Hematopoietic multipotent progenitor cell (in vitro differentiated cells): ENCODE results near the gene GPX2. TPM values are rescaled to one million over a fixed set of nuclear protein-coding genes. Genes with fewer than 3 reads are reported as not detected.

ENCODE experiments used
- DNase-seq, 3 donors: peaks; one replicate each; pipeline ENCODE4 v3.0.0-alpha.2; 2011 to 2015; ENCODE audit warnings: low read depth in 2 of 3, low spot score in 2 of 3
- total RNA-seq: library from RNA; depleted of rRNA; stranded (reverse); fragments of >200 nt; gene quantifications from one replicate; pipeline ENCODE4 v1.2.3, GENCODE V29; 2012

GPX2 gene
- total RNA-seq, 1 donor, result 0.27 TPM

DNA sequence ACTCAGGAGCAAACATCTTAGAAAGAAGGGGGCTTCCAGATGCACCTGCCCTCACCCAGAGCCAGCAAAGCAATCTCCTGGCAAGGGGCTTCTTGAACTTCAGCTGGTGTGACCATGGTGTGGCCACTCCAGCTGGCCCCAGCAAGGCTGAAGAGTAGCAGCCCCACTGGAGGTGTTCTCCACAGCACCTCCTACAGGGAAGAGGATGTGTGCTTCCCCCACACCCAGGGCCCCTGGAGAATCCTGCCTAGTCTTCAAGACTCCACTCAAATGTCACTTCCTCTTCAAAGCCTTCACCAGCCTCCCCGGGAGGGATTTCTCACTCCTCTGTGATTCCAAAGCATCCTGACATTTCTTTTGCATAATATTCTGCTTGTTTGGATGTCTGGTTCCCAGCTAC, 21.1 kb upstream of the GPX2 start:
- DNase-seq, result no peak

DNA sequence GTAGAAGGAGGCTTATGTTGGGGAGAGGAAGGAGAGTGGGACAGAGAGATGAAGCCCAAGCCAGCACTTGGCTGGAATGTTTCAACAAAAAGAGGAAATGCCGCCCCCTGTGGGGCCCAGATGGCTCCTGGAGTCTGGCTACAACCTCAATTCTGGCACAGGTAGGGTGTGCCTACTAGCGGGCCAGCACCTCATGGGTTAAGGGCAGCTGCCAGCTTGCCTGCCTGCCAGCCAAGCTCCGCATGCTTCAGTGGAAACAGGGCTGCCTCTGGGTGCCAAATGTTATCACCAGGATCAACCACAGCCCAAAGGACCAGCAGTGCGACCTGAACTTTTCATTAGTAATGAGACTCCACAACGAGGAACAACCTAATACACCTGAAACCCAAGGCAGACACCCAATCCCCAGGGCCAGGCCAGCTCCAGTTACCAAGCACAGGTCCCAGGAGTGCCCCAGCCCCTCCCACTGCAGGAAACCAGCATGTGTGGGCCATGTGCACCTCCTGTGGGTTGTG, 18.3 kb upstream of the GPX2 start:
- DNase-seq, result peak in 1 of 3 donors; percentile 7

DNA sequence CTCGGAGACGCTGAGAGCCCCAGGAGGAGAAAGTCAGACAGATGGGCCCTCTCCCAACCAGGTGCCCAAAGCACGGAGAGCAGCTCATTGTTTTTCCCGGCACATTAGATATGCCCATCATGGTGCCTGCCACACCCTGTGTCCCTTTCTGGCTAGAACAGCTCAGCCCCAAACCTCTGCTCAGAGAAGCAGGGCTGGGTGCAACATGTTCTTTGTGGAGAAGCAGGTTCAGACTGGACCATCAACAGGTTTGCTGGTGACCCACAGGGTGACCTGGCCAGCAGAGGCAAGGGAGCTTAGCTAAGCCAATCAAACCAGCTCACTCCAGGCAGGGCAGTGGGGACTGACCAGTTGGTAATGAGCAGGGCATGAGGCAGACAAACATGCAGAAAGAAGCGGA, 16.2 kb upstream of the GPX2 start:
- DNase-seq, result no peak

DNA sequence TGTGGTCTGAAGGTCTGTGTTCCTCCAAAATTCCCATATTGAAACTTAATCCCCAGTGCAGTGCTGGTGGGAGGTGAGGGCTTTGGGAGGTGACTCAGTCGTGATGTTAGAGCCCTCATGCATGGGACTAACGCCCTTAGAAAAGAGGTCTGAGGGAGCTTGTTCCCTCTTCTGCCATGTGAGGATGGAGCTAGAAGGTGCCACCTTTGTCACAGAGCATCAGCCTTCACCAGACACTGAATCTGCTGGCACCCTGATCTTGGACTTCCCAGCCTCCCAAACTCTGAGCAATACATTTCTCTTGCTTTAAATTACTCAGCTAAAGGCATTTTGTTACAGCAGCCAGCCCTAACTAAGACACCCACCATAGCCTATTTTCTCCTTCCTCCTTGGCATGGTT, 15.7 kb upstream of the GPX2 start:
- DNase-seq, result no peak

DNA sequence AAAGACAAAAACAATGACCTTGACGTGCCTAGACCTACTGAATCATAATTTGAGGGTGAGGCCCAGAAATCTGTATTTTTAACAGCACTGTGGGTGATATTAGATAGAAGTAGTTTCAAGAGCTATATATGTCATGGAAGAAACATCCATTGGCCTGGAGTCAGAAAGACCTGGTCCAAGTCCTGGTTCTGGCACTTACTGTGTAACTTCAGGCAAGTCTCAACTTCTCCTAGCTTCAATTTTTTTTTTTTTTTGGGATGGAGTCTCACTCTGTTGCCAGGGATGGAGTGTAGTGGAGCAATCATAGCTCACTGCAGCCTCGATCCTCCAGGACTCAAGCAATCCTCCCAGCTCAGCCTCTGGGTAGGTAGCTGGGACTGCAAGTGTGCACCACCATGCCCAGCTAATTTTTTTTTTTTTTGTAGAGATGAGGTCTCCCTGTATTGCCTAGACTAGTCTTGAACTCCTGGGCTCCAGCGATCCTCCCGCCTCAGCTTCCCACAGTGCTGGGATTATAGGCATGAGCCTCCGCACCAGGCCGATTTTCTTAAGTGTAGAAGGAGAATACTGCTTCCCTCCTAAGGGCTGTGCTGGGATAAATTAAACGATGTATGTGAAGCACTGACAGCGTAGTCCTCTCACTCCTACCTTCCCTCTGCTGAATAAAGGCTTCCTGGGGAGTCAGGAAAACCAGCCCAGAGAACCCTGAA, 14.3 kb upstream of the GPX2 start:
- no peak for DNase-seq

DNA sequence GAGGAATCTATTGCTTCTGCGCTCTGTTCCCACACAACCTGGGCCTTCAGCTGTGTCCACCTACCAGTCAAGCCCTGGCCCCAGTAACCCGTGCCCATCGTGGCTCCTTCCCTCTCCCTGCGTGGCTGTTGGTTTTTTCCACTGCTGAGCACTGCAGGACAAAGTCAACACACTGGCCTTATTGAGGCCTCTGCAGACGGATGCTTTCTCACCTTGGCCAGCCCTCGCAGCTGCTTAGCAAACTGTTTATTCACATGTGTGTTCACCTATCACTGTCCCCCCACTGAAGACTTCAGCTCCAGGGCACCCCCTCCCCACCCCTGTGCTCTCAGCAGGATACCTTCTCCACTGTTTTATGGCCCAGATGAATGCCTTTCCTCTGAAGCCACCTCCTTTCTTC, 12.8 kb upstream of the GPX2 start:
- DNase-seq, result no peak

DNA sequence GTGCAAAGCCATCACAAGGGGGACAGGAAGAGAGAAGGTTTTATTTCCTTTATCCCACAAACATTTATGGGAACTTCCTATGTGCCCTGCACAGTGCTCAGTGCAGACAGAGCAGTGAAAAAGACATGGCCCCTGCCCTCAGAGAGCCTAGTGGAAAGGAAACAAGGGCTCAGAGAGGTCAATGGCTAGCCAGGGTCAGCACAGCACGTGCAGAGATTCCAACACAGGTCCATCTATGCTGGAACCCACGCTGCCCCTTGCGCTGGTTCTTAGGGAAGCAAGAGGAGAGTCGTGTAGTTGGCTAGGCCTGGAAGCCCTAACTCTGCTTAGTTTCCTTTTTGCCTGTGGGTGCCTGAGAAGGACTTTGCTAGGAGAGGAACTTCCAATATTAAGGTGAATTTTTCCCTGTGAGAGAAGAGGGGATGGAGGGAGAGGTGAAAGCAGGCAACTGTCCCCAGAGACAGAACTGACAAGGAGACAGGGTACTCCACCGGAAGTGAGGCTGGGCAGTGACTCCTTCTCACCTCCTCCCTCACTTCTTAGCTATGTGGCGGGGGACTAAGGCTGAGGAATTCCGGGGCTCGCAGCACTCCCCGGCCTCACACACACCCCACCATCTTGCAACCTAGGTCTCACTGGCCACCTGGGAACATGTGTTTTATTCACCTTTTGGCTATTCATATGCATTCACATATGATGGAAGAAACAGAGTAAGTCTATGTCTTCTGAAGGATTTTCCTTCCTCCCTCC, 12.1 kb upstream of the GPX2 start:
- no peak for DNase-seq

DNA sequence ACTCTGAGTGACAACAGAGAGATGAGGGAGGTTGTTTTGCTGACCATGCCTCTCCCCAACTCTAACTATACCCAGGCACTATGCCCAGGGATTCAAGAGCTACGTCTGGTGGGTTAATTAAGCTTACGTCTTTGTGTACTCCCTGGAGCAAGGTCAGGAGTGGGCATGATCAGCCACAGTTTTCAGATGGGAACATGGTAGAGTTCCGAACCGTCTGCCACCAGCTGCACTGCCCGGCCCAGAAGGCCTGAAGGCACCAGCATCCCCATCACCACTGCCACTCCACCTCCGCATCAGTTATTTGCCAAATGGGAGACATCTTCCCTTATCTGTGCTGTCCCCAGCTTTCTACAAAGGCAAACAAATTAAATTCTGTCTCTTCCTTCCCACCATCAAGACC, 11.1 kb upstream of the GPX2 start:
- DNase-seq, result no peak

DNA sequence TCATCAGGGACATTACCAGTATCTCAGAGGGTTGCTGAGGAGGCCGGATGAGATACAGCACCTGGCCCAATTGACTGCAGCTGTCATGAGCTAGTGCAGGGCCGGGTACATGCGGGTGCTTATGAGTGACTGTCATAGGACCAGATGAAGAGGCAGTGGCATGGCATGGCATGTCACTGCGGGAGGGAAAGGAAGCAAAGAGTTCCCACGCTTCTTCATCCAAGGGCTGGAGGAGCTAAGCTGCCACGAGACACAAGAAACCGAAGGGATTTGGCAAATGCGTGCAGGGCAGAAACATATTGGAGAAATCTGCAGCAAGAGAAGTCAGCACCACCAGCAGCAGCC, 10.7 kb upstream of the GPX2 start:
- no peak for DNase-seq

DNA sequence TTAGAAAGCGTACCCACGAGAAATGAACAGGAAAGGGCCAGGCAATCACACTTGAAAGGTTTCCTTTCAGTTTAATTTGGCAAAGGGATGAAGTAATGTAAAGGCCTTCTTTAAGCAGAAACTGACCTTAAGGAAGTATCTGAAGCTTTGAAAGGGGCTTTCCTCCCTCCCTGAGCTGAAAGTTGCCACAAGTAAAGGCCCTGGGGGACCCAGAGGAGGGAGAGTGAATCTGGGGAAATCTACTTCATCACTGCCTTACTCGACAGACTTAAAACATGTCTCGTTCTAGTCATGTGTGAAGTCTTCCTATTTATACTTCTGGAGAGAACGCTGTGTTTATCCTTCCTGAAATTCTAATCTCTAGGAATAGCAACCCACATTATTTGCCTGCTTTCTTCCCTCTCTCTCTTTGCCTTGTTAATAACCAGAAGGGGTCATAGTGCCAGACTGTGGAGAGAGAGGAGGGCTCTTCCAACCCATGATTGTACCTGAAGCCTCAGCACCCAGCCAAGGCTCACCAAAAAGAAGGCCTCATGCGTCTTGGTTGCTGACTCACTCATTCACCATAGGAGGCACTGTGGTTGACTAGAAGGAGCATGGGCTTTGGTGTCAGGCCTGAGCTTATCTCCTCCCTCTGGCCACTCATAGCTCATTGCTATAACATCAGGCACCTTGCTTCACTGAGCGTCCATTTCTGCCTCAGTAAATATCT, 10.2 kb upstream of the GPX2 start:
- no peak for DNase-seq

DNA sequence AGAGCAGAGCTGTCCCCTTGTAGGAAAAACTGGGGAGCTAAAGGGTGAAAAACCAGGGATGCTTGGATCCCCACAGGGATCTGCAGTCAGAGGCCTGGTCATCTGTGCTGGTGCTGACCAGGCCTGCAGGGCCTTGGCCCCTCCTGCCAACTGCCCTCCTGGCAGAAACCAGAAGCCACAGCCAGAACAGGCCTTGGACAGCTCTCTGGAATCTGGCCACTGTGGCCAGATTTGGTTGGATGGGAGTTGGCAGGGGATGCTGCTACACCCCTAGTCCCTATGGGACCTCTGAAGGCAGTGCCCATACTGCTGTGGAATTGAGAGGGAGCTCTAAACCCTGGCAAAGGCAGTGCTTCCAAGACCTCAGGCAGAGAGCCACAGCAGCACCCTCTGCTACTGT, 9.2 kb upstream of the GPX2 start:
- DNase-seq, result no peak

DNA sequence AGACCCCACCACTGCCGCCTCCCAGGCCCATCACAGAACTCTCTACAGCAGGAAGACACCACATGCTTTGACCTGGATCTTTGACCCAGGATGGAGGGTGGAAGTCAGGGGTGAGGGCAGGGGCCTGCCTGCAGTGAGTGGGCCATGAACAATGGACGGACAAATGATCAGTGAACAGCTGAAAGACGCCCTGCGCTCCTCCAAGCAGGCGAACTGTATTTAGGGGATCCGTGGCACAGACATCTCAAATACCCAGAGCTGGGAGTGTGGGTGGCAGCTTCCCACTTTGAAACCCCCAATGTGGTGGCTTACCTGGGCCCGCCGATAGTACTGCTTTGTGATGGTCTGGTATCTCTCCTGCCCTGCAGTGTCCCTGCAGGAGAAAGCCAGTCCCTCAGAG, 8.7 kb upstream of the GPX2 start:
- no peak for DNase-seq

DNA sequence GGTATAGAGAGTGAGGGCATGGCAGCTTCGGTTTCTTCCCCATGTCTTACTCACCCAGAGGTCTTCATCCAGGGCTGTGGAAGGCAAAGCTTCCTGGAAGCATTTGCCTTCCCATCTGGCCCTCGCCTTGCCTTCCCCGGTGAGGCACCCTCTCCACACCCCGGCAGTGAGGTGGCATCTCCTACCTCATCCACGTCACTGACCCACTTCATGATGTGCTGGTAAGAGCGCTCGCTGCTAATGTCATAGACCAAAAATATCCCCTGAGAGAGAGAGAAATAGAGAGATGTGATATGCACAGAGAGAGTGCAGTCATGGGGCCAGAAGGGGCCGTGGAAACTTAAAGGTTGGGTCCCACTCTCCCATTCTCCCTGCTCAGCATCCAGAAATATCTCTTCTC, 8.3 kb upstream of the GPX2 start:
- no peak for DNase-seq

DNA sequence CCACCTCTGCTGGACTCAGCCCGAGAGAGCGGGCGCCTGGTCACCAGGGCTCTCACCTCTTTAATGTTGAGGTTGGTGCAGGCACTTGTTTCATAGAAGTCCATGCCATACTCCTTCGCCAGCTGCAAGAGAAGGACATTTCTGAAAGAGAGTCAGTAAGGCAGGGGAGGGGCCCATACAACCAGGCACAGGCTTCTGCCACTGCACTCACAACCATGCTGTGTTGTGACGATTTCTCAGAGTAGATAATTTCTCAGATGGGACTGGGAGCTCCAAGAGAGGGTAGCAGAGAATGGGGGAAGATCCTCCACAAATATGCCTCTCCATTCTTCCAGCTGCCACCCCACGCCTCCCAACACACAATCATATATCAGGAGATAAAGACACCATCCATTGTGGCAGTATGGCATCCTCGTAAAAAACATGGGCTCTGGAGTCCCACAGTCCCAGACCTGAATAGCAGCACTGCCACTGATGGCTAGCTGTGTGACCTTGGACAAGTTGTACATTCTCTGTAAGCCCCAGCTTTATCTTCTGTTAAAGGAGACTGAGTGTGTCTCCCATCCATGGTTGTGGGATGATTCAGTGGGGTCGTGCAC, 6.2 kb upstream of the GPX2 start:
- no peak for DNase-seq

DNA sequence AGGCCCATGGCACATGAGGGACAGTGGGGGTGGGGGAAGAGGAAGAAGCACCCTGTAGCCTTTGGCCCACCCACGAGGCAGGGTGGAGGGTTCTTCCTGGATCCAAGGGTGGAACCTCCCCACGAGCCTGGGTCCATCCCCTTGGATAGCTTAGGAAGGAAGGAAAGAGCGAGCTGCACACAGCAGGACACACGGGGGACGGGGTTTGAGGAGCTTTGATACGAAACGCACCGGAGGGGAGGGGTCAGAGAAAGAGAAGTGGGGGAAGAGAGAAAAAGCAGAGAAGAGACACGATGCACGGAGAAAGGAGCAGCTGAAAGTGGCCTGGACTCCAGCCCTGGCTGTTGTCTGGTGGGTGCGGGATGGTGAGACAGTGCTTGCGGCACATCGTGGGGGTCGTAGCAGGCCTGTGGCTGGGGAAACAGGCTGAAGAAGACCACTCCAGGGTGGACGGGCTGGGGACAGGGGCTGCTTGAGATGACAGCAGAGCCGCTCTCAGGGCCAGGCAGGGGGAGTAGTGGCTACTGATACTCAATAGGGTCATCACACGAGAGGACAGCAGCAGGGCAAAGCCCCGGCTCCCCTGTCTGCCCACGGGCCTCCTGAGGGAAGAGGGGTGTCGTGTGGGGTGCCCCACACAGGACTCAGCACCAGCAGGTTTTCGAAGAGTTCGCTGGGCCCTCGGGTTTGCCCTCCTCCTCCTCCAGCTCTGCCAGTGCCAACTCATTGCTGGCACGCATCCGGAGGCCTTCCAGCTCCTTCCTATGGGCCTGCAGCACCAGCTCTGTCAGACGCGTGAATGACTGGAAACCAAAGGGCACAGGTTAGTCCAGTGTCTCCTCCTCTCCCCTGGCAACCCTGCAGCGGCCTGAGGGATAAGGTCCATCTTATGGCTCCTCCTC, 5.4 kb upstream of the GPX2 start:
- no peak for DNase-seq

DNA sequence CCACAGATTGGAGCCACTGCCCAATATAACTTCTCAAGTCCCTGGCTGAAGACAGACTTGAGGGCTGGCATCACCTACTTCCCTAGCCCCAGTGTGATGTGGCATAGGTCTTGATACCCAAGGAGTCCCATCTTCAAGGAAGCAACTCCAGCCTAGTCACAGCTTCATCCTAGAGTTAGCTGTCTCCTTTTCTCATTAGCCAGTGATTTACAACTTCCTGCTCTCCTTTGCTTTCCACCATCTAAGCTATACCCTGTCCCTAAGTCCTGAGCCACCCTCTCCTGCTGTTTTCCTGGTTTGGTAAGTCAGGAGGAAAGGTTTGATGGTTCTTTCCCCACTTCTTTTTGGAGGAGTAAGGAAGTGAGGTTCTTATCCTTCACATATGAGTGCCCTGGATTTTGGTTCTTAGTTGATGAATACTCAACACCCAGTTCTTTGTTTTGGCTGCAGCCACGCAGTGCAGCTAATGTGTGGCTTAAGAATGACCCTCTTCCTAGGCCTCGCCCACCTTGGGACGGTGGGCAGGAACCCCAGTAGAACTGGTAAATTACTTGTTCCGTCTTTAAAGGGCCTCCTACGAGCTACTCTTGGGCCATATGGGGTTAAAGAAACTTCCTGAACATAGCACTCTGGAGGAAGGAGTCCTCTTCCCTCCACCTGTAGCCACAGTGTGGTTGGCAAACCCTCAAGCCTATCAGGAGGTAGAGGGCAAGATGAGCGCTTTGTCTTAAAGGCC, 3.9 kb upstream of the GPX2 start:
- DNase-seq, result no peak

DNA sequence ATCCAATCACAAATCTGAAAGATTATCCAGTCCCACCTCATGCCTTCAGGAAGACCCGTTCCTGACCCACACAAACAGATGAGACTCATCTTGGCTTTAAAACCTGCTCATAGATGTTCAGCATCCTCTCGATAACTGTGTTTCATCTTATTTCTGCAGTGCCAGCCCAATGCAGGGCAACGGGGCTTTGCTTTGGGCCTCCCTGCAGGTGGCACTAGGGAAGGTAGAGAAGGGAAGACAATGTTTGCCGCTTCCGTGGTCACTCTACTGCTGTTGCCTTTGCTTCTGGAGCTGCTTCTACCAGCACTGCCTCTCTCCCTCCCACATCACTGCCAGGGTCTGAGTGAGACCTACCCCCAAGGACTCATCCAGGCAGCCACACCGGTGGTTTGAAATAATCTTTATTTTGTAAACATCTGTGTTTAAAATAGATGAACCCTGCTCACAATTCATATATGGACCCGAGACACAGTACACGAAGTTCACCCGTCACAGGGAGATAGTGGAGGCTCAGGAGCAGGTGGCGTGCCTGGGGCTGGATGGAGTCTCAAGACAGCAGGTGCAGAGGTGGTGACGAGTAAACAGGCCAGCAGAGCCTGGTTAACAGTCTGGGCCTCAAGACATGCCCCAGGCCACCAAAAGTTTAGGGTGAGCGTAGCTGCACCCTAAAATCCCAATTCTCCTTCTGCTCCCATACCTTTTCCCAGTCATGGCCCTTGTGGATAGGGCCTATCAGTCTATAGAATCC, 3.1 kb upstream of the GPX2 start:
- DNase-seq, result no peak

DNA sequence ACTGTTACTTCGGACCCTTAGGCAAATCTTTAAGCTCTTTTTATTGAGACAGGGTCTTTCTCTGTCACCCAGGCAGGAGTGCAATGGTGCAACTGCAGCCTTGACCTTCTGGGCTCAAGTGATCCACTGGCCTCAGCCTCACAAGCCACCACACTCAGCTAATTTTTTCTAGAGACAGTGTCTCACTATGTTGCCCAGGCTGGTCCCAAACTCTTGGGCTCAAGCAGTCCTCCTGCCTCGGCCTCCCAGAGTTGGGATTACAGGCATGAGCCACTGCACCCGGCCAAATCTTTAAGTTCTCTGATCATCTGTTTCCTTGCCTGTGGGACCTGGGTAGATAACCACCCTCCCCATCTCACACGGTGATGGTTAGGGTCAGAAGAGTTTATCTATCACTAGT, 2.3 kb upstream of the GPX2 start:
- no peak for DNase-seq

DNA sequence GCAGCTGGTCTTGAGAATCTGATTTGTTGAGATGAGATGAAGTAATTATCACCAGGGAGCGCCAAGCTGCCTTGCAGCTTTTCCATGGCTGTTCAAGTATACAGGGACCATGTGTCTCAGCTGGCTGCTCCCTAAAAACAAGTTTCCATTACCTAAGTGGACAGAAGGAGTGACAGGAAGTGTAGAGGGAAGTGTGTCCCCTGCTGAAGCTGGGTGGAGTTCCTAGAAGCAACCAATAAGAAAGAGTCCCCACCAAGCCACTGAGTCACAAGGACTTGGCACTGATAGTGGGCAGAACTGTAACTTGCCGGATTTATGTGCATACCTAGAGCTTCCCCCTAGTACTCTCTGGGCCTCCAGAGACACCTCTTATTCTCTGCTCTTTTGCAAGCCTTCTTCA, 1.5 kb upstream of the GPX2 start:
- no peak for DNase-seq
